ENCODE data around the gene SORBS1. TPM values are rescaled to one million over a fixed set of nuclear protein-coding genes. Genes with fewer than 3 reads are reported as not detected.

The SORBS1 gene
- total RNA-seq, 1 donor from 2014 or later, result 28.2 TPM

- H3K9me3 Mint-ChIP-seq, result no peaks in the 10 kb centered on the region
- no peak for TF ChIP-seq CTCF (conservative IDR thresholded peaks at IDR 0.05)
- H3K27me3 Mint-ChIP-seq, result no peaks in the 10 kb centered on the region
- H3K4me3 Mint-ChIP-seq, result no peak overlapping the region
- H3K27ac Mint-ChIP-seq, result no peak overlapping the region
- no peak for DNase-seq (ENCODE audit: extremely low spot score, unreplicated experiment)
- peaks cover 21% of the 10 kb centered on the region for H3K4me1 Mint-ChIP-seq (ENCODE audit: unreplicated experiment)
- peaks cover 6% of the 10 kb centered on the region for H3K36me3 Mint-ChIP-seq
Observed at GRCh38 chr10:95343573-95343972, 217.6 kb downstream of the SORBS1 start.

GRCh38 chr10:95341716-95342130, 219.4 kb downstream of the SORBS1 start:
- peaks cover 4% of the 10 kb centered on the region for H3K36me3 Mint-ChIP-seq
- no peak overlapping the region for H3K4me3 Mint-ChIP-seq
- H3K4me1 Mint-ChIP-seq (ENCODE audit: unreplicated experiment), result peaks cover 14% of the 10 kb centered on the region
- H3K9me3 Mint-ChIP-seq, result no peaks in the 10 kb centered on the region
- H3K27ac Mint-ChIP-seq, result no peak overlapping the region
- H3K27me3 Mint-ChIP-seq, result no peaks in the 10 kb centered on the region
- no peak for DNase-seq (ENCODE audit: extremely low spot score, unreplicated experiment)
- no peak for TF ChIP-seq CTCF (conservative IDR thresholded peaks at IDR 0.05)

GRCh38 chr10:95339863-95340262, 221.3 kb downstream of the SORBS1 start:
- Mint-ChIP-seq H3K27ac (no peak overlapping the region), H3K36me3 (no peaks in the 10 kb centered on the region), H3K27me3 (no peaks in the 10 kb centered on the region), H3K4me3 (no peak overlapping the region), H3K4me1 (ENCODE audit: unreplicated experiment) (peaks cover 10% of the 10 kb centered on the region), H3K9me3 (no peaks in the 10 kb centered on the region)
- DNase-seq (ENCODE audit: extremely low spot score, unreplicated experiment), result no peak
- TF ChIP-seq CTCF (conservative IDR thresholded peaks at IDR 0.05), result no peak

GRCh38 chr10:95337423-95338160, 223.6 kb downstream of the SORBS1 start:
- H3K27me3 Mint-ChIP-seq, result no peaks in the 10 kb centered on the region
- no peak overlapping the region for H3K27ac Mint-ChIP-seq
- peaks cover 10% of the 10 kb centered on the region for H3K4me1 Mint-ChIP-seq (ENCODE audit: unreplicated experiment)
- no peak overlapping the region for H3K4me3 Mint-ChIP-seq
- H3K9me3 Mint-ChIP-seq, result no peaks in the 10 kb centered on the region
- H3K36me3 Mint-ChIP-seq, result peaks cover 4% of the 10 kb centered on the region
- DNase-seq (ENCODE audit: extremely low spot score, unreplicated experiment), result no peak
- TF ChIP-seq CTCF (conservative IDR thresholded peaks at IDR 0.05), result no peak

GRCh38 chr10:95336702-95337101, 224.5 kb downstream of the SORBS1 start:
- TF ChIP-seq CTCF (conservative IDR thresholded peaks at IDR 0.05), result no peak
- Mint-ChIP-seq H3K4me1 (ENCODE audit: unreplicated experiment) (peaks cover 6% of the 10 kb centered on the region), H3K27ac (no peak overlapping the region), H3K4me3 (no peak overlapping the region), H3K27me3 (no peaks in the 10 kb centered on the region), H3K9me3 (no peaks in the 10 kb centered on the region), H3K36me3 (peaks cover 11% of the 10 kb centered on the region)
- DNase-seq (ENCODE audit: extremely low spot score, unreplicated experiment), result no peak

All from type B pancreatic cell (in vitro differentiated cells).